ENCODE data around the gene HOXC6.

Gene HOXC6

DNA sequence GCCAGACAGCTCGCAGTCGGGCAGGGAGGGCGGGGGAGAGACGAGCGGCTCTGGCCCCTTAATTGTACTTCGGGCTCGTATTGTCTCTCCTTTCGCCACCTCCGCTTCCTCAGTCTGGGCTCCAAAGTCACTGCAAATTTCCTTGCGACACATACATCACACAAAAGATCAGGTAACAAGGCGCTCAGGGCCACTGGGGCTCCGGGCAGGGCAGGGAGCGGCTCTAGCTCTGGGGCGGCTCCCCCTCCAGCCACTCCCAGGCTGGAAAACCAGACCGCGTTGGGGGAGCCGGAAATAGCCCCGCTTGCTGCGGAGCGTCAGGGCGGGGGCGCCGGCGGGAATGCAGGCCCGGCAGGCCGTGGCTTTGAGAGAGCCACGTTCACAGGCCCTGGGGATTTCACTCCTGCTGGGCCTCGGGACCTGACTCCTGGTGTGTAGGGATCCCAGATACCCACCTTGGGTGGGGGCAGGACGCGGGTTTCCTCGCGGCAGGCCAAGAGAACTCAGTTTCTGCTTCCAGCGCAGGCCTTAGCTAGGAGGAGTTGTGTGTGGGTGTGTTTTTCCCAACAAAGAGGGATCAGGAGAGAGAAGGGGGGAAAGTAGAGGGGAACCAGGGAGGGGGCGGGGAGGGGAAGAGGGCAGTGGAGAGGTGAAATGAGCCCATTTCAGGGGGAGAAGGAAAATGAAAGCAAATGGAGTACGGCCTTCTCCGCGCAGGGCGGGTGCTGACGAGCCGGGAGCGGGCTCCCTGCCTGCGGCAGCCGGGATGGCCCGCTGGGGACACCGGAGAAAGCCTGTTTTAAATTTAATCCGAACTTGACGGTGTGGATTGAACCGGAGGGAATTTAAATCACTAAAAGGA is 32.6 kb upstream of the HOXC6 start:
- no peaks in the 10 kb centered on the region for H3K36me3 ChIP-seq (ENCODE audit: control insufficient read depth in 2 of 2, insufficient read depth in 1 of 2, low read length in 2 of 2)
- CTCF ChIA-PET: interaction anchor here (0.6 to 6.7 kb wide), 10 partner anchors 10 to 391 kb away, joined by 3 to 49 read pairs (median 4); no protein-coding TSS in a partner anchor
- H3K27ac ChIP-seq (ENCODE audit: extremely low read depth, low read depth, low read length): peak overlapping the region; percentile 98
- H3K4me3 ChIP-seq (ENCODE audit: low read depth, low read length): peak overlapping the region; percentile 61
- POLR2A ChIA-PET: interaction anchor here (0.6 to 2.2 kb wide), 16 partner anchors 9 to 238 kb away, joined by 3 to 14 read pairs (median 4); partner anchors contain the start of genes HOXC10 and HOXC13
- peaks cover 32% of the 10 kb centered on the region for H3K4me1 ChIP-seq (ENCODE audit: control insufficient read depth, insufficient read depth, low read length)
- H3K9me3 ChIP-seq (ENCODE audit: control insufficient read depth, insufficient read depth, low read depth, low read length): no peaks in the 10 kb centered on the region
- peak; percentile 69 for TF ChIP-seq SP3 (tag by site-specific recombination; IDR thresholded peaks at IDR 0.05)
- TF ChIP-seq BCL11B (tag by site-specific recombination; IDR thresholded peaks at IDR 0.05; ENCODE audit: low read depth): 0 out of 2 replicates have a peak, but pooled peaks have one; percentile 21
- TF ChIP-seq ZNF202 (tag by site-specific recombination; IDR thresholded peaks at IDR 0.05; ENCODE audit: borderline replicate concordance): no peak
- peak; percentile 59; the same call in 1 of the 2 replicates for TF ChIP-seq ZNF121 (tag by site-specific recombination; IDR thresholded peaks at IDR 0.05)
- TF ChIP-seq ZNF169 (tag by site-specific recombination; IDR thresholded peaks at IDR 0.05): no peak
- TF ChIP-seq, protein P1, sequence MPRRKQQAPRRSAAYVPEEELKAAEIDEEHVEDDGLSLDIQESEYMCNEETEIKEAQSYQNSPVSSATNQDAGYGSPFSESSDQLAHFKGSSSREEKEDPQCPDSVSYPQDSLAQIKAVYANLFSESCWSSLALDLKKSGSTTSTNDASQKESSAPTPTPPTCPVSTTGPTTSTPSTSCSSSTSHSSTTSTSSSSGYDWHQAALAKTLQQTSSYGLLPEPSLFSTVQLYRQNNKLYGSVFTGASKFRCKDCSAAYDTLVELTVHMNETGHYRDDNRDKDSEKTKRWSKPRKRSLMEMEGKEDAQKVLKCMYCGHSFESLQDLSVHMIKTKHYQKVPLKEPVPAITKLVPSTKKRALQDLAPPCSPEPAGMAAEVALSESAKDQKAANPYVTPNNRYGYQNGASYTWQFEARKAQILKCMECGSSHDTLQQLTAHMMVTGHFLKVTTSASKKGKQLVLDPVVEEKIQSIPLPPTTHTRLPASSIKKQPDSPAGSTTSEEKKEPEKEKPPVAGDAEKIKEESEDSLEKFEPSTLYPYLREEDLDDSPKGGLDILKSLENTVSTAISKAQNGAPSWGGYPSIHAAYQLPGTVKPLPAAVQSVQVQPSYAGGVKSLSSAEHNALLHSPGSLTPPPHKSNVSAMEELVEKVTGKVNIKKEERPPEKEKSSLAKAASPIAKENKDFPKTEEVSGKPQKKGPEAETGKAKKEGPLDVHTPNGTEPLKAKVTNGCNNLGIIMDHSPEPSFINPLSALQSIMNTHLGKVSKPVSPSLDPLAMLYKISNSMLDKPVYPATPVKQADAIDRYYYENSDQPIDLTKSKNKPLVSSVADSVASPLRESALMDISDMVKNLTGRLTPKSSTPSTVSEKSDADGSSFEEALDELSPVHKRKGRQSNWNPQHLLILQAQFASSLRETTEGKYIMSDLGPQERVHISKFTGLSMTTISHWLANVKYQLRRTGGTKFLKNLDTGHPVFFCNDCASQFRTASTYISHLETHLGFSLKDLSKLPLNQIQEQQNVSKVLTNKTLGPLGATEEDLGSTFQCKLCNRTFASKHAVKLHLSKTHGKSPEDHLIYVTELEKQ (tag by site-specific recombination; IDR thresholded peaks at IDR 0.05; ENCODE audit: borderline replicate concordance): no peak
- no peak for TF ChIP-seq ZNF670 (tag by site-specific recombination; IDR thresholded peaks at IDR 0.05; ENCODE audit: low read depth)
- peak; percentile 83 for TF ChIP-seq EGR2 (tag by site-specific recombination; IDR thresholded peaks at IDR 0.05; ENCODE audit: low read depth)
- TF ChIP-seq ZNF660 (tag by site-specific recombination; IDR thresholded peaks at IDR 0.05): peak; percentile 81
- no peak for TF ChIP-seq ZNF521 (tag by site-specific recombination; IDR thresholded peaks at IDR 0.05)
- TF ChIP-seq ZNF214 (tag by site-specific recombination; IDR thresholded peaks at IDR 0.05; ENCODE audit: borderline replicate concordance): no peak
- TF ChIP-seq, protein P2, sequence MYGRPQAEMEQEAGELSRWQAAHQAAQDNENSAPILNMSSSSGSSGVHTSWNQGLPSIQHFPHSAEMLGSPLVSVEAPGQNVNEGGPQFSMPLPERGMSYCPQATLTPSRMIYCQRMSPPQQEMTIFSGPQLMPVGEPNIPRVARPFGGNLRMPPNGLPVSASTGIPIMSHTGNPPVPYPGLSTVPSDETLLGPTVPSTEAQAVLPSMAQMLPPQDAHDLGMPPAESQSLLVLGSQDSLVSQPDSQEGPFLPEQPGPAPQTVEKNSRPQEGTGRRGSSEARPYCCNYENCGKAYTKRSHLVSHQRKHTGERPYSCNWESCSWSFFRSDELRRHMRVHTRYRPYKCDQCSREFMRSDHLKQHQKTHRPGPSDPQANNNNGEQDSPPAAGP (tag by site-specific recombination; IDR thresholded peaks at IDR 0.05): peak; percentile 70; the same call in 1 of the 2 replicates
- peak; percentile 71 for TF ChIP-seq SP2 (tag by site-specific recombination; IDR thresholded peaks at IDR 0.05)
- 0 out of 2 replicates have a peak, but pooled peaks have one; percentile 73 for TF ChIP-seq ZNF624 (tag by site-specific recombination; IDR thresholded peaks at IDR 0.05)
- TF ChIP-seq, protein P3, sequence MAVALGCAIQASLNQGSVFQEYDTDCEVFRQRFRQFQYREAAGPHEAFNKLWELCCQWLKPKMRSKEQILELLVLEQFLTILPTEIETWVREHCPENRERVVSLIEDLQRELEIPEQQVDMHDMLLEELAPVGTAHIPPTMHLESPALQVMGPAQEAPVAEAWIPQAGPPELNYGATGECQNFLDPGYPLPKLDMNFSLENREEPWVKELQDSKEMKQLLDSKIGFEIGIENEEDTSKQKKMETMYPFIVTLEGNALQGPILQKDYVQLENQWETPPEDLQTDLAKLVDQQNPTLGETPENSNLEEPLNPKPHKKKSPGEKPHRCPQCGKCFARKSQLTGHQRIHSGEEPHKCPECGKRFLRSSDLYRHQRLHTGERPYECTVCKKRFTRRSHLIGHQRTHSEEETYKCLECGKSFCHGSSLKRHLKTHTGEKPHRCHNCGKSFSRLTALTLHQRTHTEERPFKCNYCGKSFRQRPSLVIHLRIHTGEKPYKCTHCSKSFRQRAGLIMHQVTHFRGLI (tag by site-specific recombination; IDR thresholded peaks at IDR 0.05): peak; percentile 15; the same call in 1 of the 2 replicates
- TF ChIP-seq, protein P4, sequence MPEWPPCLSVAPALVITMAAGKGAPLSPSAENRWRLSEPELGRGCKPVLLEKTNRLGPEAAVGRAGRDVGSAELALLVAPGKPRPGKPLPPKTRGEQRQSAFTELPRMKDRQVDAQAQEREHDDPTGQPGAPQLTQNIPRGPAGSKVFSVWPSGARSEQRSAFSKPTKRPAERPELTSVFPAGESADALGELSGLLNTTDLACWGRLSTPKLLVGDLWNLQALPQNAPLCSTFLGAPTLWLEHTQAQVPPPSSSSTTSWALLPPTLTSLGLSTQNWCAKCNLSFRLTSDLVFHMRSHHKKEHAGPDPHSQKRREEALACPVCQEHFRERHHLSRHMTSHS (tag by site-specific recombination; IDR thresholded peaks at IDR 0.05): 0 out of 2 replicates have a peak, but pooled peaks have one; percentile 32
- TF ChIP-seq, protein P5, sequence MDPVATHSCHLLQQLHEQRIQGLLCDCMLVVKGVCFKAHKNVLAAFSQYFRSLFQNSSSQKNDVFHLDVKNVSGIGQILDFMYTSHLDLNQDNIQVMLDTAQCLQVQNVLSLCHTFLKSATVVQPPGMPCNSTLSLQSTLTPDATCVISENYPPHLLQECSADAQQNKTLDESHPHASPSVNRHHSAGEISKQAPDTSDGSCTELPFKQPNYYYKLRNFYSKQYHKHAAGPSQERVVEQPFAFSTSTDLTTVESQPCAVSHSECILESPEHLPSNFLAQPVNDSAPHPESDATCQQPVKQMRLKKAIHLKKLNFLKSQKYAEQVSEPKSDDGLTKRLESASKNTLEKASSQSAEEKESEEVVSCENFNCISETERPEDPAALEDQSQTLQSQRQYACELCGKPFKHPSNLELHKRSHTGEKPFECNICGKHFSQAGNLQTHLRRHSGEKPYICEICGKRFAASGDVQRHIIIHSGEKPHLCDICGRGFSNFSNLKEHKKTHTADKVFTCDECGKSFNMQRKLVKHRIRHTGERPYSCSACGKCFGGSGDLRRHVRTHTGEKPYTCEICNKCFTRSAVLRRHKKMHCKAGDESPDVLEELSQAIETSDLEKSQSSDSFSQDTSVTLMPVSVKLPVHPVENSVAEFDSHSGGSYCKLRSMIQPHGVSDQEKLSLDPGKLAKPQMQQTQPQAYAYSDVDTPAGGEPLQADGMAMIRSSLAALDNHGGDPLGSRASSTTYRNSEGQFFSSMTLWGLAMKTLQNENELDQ (tag by site-specific recombination; IDR thresholded peaks at IDR 0.05; ENCODE audit: low read depth): no peak
- TF ChIP-seq OVOL3 (tag by site-specific recombination; IDR thresholded peaks at IDR 0.05): no peak; the same call in 1 of the 2 replicates
- TF ChIP-seq ZSCAN16 (tag by site-specific recombination; IDR thresholded peaks at IDR 0.05): no peak
- TF ChIP-seq ZNF157 (tag by site-specific recombination; IDR thresholded peaks at IDR 0.05): no peak
- TF ChIP-seq ZNF112 (tag by site-specific recombination; IDR thresholded peaks at IDR 0.05): no peak
- TF ChIP-seq, protein P6, sequence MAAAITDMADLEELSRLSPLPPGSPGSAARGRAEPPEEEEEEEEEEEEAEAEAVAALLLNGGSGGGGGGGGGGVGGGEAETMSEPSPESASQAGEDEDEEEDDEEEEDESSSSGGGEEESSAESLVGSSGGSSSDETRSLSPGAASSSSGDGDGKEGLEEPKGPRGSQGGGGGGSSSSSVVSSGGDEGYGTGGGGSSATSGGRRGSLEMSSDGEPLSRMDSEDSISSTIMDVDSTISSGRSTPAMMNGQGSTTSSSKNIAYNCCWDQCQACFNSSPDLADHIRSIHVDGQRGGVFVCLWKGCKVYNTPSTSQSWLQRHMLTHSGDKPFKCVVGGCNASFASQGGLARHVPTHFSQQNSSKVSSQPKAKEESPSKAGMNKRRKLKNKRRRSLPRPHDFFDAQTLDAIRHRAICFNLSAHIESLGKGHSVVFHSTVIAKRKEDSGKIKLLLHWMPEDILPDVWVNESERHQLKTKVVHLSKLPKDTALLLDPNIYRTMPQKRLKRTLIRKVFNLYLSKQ (tag by site-specific recombination; IDR thresholded peaks at IDR 0.05; ENCODE audit: borderline replicate concordance): no peak; the same call in 1 of the 2 replicates
- TF ChIP-seq KLF16 (tag by site-specific recombination; IDR thresholded peaks at IDR 0.05): 0 out of 2 replicates have a peak, but pooled peaks have one; percentile 40
